Measurements from ENCODE around the gene PNPLA8.

DNA sequence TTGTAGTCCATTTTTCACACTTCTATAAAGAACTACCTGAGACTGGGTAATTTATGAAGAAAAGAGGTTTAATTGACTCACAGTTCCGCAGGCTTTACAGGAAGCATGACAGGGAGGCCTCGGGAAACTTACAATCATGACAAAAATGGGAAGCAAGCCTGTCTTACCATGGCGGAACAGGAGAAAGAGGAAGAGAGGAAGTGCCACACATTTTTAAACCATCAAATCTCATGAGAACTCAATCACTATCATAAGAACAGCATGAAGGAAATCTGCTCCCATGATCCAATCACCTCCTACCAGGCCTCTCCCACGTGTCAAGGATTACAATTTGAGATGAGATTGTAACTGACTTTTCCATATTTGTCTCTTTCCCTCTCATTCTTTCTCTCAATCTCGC lies 9.3 kb upstream of the PNPLA8 start:
- no peak for TF ChIP-seq EZH2phosphoT487 (conservative IDR thresholded peaks at IDR 0.05; ENCODE audit: low read length)
- TF ChIP-seq, protein P1, sequence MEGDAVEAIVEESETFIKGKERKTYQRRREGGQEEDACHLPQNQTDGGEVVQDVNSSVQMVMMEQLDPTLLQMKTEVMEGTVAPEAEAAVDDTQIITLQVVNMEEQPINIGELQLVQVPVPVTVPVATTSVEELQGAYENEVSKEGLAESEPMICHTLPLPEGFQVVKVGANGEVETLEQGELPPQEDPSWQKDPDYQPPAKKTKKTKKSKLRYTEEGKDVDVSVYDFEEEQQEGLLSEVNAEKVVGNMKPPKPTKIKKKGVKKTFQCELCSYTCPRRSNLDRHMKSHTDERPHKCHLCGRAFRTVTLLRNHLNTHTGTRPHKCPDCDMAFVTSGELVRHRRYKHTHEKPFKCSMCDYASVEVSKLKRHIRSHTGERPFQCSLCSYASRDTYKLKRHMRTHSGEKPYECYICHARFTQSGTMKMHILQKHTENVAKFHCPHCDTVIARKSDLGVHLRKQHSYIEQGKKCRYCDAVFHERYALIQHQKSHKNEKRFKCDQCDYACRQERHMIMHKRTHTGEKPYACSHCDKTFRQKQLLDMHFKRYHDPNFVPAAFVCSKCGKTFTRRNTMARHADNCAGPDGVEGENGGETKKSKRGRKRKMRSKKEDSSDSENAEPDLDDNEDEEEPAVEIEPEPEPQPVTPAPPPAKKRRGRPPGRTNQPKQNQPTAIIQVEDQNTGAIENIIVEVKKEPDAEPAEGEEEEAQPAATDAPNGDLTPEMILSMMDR (IDR thresholded peaks at IDR 0.05; ENCODE audit: insufficient read depth, low read length, poor library complexity, severe bottlenecking) = no peak

Measured in SU-DHL-6 (cell line).